Pancreas (tissue), 10 donors: Measurements from ENCODE around the gene EFNA2. TPM values are rescaled to one million over a fixed set of nuclear protein-coding genes. Genes with fewer than 3 reads are reported as not detected.

ENCODE experiments used
- ATAC-seq, 4 donors: fragments of 200-7000 bp; cut with Tn5 transposase; one replicate each; pipeline versions ENCODE4 v1.8.0 to v1.9.1; 2020; ENCODE audit warnings: mild to moderate bottlenecking in 4 of 4, moderate library complexity in 4 of 4
- DNase-seq, 6 donors: peaks; one replicate each; pipeline ENCODE4 v3.0.0-alpha.2; 2020
- FAIRE-seq: peaks from 2 replicates; lab custom pipeline; 2012; peaks lifted over from hg19 to GRCh38; lab: Jason Lieb, UNC
- H3K27ac ChIP-seq, 4 donors: fragments of 200-600 bp; sonication (generic); 1 replicate in 3 of 4; 2 replicates in 1 of 4; pipeline versions ENCODE4 v1.5.0 to v1.8.0; 2020
- H3K27me3 ChIP-seq, 4 donors: fragments of 200-600 bp; one replicate each; pipeline ENCODE4 v1.8.0; 2021
- H3K36me3 ChIP-seq, 3 donors: fragments of 200-600 bp; sonication (generic) in 1 of 3; one replicate each; pipeline versions ENCODE4 v1.5.0 to v1.8.0; 2020 to 2021
- H3K4me1 ChIP-seq, 3 donors: fragments of 200-600 bp; one replicate each; pipeline ENCODE4 v1.8.0; 2021
- H3K4me3 ChIP-seq, 4 donors: fragments of 200-600 bp; sonication (generic) in 2 of 4; one replicate each; pipeline versions ENCODE4 v1.5.0 to v1.8.0; 2020 to 2021
- H3K9me3 ChIP-seq, 4 donors: fragments of 200-600 bp; one replicate each; pipeline ENCODE4 v1.8.0; 2021
- CTCF ChIP-seq, 4 donors: fragments of 200-600 bp; sonication (generic) in 3 of 4; IDR thresholded peaks; one replicate each; pipeline versions ENCODE4 v1.5.0 to v1.8.0; 2021; ENCODE audit warnings: antibody characterized with exemption in 4 of 4
- WGBS, 2 donors: extraction: QIAGEN DNeasy Blood & Tissue Kit; methylation state at CpG; one replicate each; pipeline ENCODE4 v1.1.7; 2013; 5-methylcytosine and 5-hydroxymethylcytosine counted together
- intact Hi-C, 3 donors: fragments of 100-400 bp; cut with DNase I; formaldehyde crosslinking; loops; one replicate each; pipeline versions ENCODE4 v1.11.1 to v1.14.2; 2022
- polyA plus RNA-seq, 2 donors: library from polyadenylated mRNA; stranded (reverse); fragments of 200-250 nt; gene quantifications; one replicate each; pipeline ENCODE4 v1.2.3, GENCODE V29; 2013
- total RNA-seq, 6 donors: library from RNA; stranded (reverse); fragmentation: NEBNext Ultra II Directional in 4 of 6; extraction: Animal tissue kit (Norgen Biotek cat#: 25700) in 4 of 6; gene quantifications; one replicate each; pipeline versions ENCODE4 v1.2.1 to v1.2.4, GENCODE V29; 2021 to 2023
- donor health status: healthy with polysubstance abuse.
- donor health status: DM: no; HTN: no; CAD: no; lungs with moderate emphysema.
- donor health status: DM: no; HTN: no; CAD: no.
- donor health status: control.
- donor health status: control.
- donor health status: Bipolar disorder and iron deficiency.
- donor health status: DM: yes; HTN: yes; CAD: no.
- donor health status: DM: no; HTN: no; CAD: no.
- donor health status: DM: no; HTN: no; CAD: no.
- donor health status: DM: yes; HTN: yes; CAD: no.

Gene EFNA2
- total and polyA plus RNA-seq, 8 donors = 0.22 to 0.94 TPM; not detected in 6

GRCh38 chr19:1267477-1268225, 18.0 kb upstream of the EFNA2 start:
- intact Hi-C loops = loop anchor here in 1 of 3 donors (2.0 kb wide), 1 partner anchor 23 kb away; no protein-coding TSS in a partner anchor
- peak in 4 of 6 donors; percentile 58 to 72 (median 60) for DNase-seq
- no peaks in the 10 kb centered on the region for H3K27me3 ChIP-seq
- no peaks in the 10 kb centered on the region for H3K9me3 ChIP-seq
- no peak for ATAC-seq
- TF ChIP-seq CTCF (IDR thresholded peaks at IDR 0.05) = no peak
- peaks cover 39 to 58% (median 43%) of the 10 kb centered on the region in 3 donors for H3K4me1 ChIP-seq
- 41 to 42% methylated on average over 28 to 35 of the region's 35 CpGs for WGBS, 2 donors
- H3K4me3 ChIP-seq = peak overlapping the region in 1 of 4 donors; percentile 53
- no peak for FAIRE-seq
- H3K36me3 ChIP-seq = peaks cover 2 to 16% (median 14%) of the 10 kb centered on the region in 3 donors
- H3K27ac ChIP-seq = peak overlapping the region in 1 of 4 donors; percentile 96

DNA sequence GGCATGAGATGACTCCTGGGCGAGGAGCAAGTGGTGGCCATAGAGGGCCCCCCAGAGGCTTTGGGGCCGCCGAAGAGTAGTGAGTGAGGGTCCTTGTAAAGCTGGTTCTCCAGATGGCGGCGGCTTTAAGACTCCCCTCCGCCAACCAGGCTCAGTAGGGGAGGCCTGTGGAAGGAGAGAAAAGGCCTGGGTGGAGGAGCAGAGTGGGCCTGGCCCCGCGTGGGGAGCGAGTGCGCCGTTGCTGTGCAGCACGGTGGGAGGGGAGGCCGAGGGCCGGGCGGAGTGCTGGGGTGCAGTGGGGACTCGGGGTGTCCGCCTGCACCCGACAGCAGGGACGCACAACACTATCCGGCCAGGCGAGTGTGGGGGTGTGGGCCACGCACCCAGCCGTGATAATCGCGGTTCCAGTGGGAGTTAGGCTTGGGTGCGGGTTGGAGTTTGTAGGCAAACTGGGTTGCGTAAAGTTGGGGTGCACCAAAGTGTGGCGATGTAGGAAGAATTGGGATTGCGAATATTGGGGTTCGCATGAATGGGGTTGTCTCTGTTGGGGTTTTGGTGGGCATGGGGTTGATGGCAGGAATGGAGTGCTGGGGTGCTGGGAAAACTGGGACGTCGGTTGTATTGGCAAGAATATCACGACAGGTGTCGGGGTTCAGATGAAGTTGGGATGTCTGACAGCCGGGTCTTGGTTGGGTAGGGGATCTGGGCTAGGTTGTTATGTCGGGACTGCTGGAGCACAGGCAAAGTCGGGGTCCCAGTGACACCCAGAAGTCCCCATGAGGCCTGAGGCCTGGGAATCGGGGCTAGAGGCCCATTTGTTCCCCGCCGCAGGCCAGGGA, 17.2 kb upstream of the EFNA2 start:
- Histone ChIP-seq H3K27me3 (no peaks in the 10 kb centered on the region), H3K4me3 (peak overlapping the region in 1 of 4 donors; percentile 70), H3K36me3 (peaks cover 3 to 24% (median 22%) of the 10 kb centered on the region in 3 donors), H3K27ac (peak overlapping the region in 3 of 4 donors; percentile 96 to 100 (median 98)), H3K4me1 (peaks cover 37 to 54% (median 48%) of the 10 kb centered on the region in 3 donors), H3K9me3 (no peaks in the 10 kb centered on the region)
- DNase-seq (peak in 4 of 6 donors; percentile 48 to 72 (median 58)), ATAC-seq (no peak), FAIRE-seq (no peak)
- WGBS, 2 donors = 46 to 52% methylated on average over 38 to 40 of the region's 40 CpGs
- intact Hi-C loops = no loop called here
- TF ChIP-seq CTCF (IDR thresholded peaks at IDR 0.05) = no peak

- peak; percentile 71 for FAIRE-seq
- Histone ChIP-seq H3K27me3 (no peaks in the 10 kb centered on the region), H3K4me3 (peak within 1 kb of the TSS; percentile 37 to 94 (median 70)), H3K9me3 (no peaks in the 10 kb centered on the region), H3K27ac (peak within 1 kb of the TSS; percentile 87 to 100 (median 97)), H3K4me1 (peaks cover 40 to 57% (median 53%) of the 10 kb centered on the region in 3 donors), H3K36me3 (peaks cover 3 to 30% (median 28%) of the 10 kb centered on the region in 3 donors)
- intact Hi-C loops = no loop called here
- WGBS, 2 donors = 0% methylated on average over 34 to 50 of the region's 50 CpGs
- peak; percentile 72 to 77 (median 76) for ATAC-seq
- peak; percentile 98 to 100 (median 100) for DNase-seq
- no peak for TF ChIP-seq CTCF (IDR thresholded peaks at IDR 0.05)
Measured at GRCh38 chr19:1269065-1269477, 16.6 kb upstream of the EFNA2 start, which contains the start of gene CIRBP. Gene CIRBP, plus strand, starts transcription at chr19:1269332. Its CDS starts 1,602 bp downstream, at chr19:1270934.

DNA sequence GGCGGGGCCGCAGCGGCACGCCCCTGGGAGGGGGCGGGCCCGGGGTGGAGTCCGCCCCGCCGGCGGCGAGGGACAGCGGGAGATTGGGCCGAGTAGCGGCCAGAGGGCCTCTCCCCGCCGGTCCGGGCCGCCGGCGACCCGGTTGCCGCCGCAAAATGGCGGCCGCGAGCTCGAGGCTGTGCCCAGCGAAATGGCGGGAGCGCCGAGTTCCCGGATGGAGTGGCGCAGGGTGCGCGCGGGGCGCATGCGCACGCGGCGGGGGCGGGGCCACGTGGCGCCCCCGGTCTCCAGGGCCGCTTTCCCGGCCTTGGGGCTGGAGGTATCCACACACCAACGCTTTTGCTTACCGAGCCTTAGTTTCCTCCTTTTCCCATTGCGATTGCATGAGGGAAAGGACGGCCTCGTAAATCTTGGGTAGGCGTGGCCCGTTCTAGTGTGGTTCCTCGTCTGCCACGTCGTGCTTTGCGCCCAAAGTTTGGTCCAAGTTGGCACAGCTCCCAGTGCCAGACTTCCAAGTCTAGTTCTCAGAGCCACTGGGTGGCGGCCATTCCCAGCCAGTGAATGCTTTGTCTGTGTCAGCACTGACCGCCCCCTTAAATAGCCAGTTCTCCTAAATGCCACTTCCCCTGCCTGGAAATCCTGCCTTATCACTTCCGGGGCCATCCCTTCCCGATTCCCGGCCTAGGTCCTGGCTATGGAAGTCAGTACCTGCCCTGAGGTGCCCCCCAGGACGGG, 16.0 kb upstream of the EFNA2 start:
- Histone ChIP-seq H3K27ac (peak overlapping the region; percentile 87 to 100 (median 97)), H3K4me1 (peaks cover 46 to 62% (median 59%) of the 10 kb centered on the region in 3 donors), H3K27me3 (no peaks in the 10 kb centered on the region), H3K9me3 (no peaks in the 10 kb centered on the region), H3K36me3 (peaks cover 5 to 36% (median 34%) of the 10 kb centered on the region in 3 donors), H3K4me3 (peak overlapping the region; percentile 37 to 94 (median 70))
- WGBS, 2 donors = 0% methylated on average over 55 to 64 of the region's 64 CpGs
- no peak for FAIRE-seq
- intact Hi-C loops = no loop called here
- DNase-seq = peak; percentile 84 to 96 (median 92)
- no peak for TF ChIP-seq CTCF (IDR thresholded peaks at IDR 0.05)
- peak; percentile 31 to 61 (median 42) for ATAC-seq
